Panc1 (cell line): ENCODE data around the gene SBF2.

ENCODE experiments used
- CTCF ChIP-seq: fragments of 450-650 bp; IDR thresholded peaks from 2 replicates; pipeline ENCODE4 v1.5.1; 2017; ENCODE audit warnings: mild to moderate bottlenecking
- TCF7L2 ChIP-seq: IDR thresholded peaks from 2 replicates; pipeline ENCODE4 v1.6.1; 2011; ENCODE audit warnings: mild to moderate bottlenecking, low read depth, low read length, inconsistent platforms

GRCh38 chr11:9903579-9903978 is 390.4 kb downstream of the SBF2 start:
- TF ChIP-seq CTCF (no peak), TCF7L2 (no peak)
